CD4-positive, alpha-beta T cell treated with Interleukin-15 for 4 hours (primary cell): ENCODE results near the gene DMXL2.
"Not testable (repeated sequence)": the region's sequence is repeated elsewhere in the genome, so short reads cannot be mapped to it uniquely, and the experiment has no call there.

Experiments used
- DNase-seq: peaks from one replicate; pipeline ENCODE4 v3.0.0-alpha.2; 2020; ENCODE audit warnings: low spot score

Gene DMXL2

DNA sequence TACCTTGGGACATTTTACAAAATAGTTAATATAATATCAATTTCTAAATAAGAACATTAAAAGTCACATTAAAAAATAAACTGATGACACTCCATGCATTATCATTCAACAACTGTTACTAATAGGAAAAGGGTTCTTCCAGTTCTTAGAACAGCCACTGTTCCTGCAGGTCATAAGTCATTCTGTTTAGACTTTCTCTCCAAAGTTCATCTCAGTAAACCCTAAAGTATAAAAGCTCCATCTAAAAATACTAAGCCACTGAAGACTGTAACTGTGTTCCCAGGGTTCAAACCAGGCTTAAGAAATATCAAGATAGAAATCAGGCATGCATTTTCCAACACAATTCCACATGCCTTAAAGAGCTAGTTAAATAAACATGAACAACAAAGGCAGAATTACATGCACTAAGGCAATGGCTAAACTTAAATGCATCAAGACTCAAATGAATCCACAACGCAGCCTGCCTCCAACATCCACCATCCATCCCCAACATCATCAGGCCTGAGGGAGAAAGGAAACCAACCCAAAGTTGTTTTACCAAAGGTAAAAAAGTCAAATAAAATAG is 46.2 kb downstream of the DMXL2 start:
- DNase-seq = no peak

DNA sequence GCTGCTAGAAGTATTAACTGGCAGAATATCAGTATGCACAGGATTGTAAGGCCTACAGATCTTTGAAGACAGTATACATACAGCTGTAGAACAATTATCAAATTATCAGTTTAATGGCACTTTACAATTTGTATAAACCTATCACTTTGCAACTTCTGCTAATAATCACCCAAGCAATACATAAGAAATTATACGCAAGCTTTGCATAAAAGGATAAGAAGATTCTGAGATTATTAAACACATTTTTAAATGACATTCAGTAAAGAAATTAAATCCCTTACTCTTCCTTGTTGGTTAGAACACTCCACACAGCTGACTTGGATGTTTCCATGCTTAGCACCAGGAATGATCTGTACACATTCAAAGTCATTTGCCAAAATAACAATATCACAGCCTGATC is 46.8 kb downstream of the DMXL2 start:
- no peak for DNase-seq

DNA sequence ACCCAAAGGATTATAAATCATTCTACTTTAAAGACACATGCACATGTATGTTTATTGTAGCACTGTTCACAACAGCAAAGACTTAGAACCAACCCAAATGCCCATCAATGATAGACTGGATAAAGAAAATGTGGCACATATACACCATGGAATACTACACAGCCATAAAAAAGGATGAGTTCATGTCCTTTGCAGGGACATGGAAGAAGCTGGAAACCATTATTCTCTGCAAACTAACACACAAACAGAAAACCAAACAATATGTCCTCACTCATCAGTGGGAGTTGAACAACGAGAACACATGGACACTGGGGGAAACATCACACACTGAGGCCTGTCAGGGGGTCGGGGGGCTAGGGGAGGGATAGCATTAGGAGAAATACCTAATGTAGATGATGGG is 49.2 kb downstream of the DMXL2 start:
- DNase-seq = not testable (repeated sequence)

DNA sequence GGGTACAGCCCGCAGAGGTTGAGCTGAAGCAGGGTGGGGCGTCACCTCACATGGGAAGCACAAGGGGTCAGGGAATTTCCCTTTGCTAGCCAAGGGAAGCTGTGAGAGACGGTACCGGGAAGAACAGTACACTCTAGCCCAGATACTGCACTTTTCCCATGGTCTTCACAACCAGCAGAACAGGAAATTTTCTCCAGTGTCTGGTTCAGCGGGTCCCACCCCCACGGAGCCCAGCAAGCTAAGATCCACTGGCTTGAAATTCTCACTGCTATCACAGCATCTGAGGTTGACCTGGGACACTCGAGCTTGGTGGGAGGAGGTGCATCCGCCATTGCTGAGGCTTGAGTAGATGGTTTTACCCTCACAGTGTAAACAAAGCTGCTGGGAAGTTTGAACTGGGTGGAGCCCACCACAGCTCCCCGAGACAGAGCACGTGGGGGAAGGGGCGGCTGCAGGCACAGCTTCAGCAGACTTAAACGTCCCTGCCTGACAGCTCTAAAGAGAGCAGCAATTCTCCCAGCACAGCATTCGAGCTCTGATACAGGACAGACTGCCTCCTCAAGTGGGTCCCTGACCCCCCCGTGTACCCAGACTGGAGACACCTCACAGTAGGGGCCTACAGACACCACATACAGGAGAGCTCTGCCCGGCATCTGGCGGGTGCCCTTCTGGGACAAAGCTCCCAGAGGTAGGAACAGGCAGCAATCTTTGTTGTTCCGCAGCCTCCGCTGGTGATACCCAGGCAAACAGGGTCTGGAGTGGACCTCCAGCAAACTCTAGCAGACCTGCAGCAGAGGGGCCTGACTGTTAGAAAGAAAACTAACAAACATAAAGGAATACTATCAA is 53.4 kb downstream of the DMXL2 start:
- not testable (repeated sequence) for DNase-seq

DNA sequence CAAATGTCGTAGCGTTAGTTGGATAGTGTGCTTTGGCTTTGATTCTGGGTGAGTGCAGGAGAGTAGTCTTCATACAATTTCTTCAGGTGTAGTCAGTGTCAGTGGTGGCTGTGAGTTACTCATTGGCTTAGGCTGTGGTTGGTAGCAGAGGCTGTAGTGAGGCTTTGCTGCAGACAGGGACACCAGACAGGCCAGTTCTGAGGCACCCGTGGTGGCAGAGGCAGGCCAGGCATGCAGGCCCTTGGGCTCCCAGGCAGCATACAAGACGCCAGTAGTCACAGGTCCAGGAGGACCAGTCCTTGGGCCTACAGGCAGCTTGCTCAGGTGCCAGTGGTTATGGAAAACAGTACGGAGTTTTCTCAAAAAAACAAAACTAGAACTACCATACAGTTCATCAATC is 61.3 kb downstream of the DMXL2 start:
- no peak for DNase-seq

DNA sequence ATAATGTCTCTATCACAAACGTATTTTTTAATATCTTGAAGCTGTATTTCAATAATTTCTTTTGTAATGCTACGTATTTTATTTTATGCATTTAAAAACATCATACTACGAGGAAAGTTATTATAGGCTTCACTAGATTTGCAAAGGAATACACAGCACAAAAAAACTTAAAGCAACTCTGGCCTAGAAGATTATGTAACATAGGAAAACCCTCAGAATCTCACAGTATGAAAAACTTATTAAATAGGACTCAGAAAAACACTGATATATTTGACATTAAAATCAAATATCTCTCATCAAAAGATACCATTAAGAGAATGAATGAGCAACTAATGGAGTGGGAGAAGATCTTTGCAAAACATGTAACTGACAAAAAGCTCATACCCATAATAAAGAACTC is 63.7 kb downstream of the DMXL2 start:
- DNase-seq = no peak

DNA sequence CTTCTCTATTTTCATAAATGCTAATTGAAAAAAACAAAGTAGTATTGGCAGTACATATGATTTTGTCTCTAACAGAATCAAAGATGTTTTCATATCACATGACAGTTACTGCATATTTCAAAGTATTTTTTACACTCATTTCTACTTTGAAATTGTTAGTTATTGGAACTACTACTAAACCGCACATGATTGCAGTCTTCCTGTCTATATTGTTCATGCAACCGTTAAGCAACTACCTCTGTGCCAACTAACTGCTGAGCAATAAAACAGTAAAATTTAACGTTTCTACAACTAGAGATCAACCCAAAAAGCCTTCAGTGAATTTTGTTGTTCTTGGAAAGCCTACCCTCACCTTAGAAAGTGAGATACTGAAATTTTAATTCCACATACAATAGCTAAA is 64.2 kb downstream of the DMXL2 start:
- DNase-seq = no peak

DNA sequence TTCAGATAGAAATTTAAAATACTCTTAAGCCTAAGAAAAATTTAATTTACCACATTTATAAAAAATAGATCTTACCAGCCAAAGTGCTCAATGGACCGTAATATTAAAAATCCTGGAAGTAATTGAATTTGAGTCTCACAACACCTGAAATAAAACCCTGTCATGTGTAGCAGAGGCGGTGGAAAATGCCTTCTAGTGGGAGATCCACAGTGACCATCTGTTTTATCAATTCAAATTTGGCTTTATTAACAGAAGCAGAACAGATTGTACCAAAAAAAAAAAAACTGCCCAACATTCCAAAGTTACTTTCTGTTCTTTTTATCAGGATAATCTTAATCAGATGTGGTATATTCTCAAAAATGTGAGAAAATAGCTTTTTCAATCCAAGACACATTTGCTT is 71.7 kb downstream of the DMXL2 start:
- DNase-seq = no peak

DNA sequence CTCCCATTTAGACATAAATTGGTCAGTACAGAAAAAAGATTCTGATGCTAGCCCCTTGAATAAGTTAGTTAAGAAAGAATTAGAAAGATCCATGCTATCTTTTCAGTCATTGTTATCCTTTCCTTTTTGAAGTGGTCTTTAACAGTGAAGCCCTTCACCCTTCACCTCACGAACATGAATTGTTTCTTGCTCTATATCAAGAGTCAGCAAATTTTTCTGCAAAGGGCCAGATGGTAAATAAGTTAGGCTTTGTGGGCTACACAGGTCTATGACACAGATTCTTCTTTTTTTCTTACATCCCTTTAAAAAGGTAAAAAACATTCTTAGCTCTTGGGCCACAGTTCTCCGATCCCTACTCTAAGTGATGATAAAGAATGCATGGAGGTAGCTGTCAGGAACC is 74.9 kb downstream of the DMXL2 start:
- no peak for DNase-seq

DNA sequence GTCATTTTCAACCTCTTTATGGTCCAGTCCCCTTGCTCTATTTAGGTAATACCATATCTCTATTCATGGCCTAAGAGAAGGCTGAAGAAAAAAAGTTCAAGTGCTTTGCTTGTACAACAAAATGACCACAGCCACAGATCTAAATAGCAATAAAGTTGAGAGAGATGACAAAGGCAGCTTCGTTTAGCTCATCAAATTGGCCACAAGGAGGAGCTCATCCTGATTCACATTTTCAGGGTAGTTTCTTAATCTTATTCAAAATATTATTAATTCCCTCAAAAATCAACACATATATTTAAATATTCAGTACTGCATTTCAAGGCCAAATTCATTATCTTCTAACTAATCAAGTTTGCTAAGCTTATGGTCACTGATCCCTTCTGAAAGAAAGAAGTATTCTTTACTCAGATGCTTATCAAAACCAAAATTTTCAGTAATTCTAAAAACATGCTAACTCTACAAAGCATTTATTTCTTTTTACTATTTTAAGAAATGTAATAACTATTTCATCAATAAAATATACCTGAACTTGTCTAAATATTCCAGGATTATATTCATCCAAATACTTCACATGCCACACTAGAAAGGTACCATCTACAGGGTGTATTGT is 85.5 kb downstream of the DMXL2 start:
- no peak for DNase-seq

DNA sequence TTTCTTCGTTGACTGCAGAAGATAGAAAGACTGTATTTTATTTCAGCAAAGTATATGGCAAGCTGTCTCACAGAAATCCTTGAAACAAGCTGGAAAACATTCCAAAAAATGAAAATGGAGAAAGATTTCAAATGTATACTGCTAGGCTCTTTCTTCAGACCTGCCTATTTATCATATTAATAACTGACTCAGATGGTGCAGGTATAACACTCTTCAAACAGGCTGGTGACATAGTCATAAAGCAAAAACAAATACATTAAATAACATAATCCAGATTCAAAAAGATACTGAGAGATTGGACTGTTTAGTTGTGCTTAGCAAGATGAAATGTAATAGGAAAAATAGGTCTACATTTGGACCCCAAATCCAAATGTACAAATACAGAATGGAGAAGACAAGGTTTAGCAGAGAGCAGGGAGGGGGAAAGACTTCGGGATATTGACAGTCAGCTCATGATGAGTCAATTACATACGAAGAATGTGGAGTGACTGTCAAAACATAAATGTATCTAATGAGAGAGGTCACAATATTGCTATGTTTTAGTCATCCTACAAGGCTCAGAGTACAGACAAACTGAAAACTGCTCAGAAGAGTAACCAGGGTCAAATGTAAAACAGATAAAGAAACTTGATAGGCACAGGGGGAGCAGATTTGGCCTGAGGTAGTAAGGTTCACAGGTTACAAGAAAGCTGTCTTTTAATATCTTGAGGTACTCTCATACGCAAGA is 88.7 kb downstream of the DMXL2 start:
- DNase-seq = no peak

DNA sequence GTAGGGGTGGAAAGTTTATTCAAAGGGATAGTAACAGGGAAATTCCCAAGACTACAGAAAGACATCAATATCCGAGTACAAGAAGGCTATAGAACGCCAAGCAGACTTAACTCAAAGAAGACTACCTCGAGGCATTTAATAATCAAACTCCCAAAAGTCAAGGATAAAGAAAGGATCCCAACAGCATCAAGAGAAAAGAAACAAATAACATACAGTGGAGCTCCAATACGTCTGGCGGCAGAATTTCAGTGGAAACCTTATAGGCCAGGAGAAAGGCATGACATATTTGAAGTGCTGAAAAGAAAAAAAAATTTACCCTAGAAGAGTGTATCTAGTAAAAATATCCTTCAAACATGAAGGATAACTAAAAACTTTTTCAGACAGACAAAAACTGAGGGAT is 95.6 kb downstream of the DMXL2 start:
- no peak for DNase-seq

DNA sequence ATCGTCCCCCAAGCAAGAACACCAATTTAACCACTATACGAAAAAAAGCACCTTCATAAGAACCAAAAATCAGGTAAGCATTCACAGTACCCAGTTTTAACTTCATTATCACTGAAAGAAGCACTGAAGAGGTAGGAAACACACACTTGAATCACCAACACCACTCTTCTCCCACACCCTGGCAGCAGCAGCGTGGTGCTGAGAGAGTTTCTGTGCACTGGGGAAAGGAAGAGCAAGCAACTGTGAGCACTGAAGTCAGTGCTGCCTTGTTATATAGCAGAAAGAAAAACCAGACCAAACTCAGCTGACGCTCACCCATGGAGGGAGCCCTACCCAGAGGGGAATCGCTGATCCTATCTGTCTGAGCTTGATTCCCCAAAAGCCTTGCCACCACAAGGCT is 98.2 kb downstream of the DMXL2 start:
- DNase-seq = no peak

DNA sequence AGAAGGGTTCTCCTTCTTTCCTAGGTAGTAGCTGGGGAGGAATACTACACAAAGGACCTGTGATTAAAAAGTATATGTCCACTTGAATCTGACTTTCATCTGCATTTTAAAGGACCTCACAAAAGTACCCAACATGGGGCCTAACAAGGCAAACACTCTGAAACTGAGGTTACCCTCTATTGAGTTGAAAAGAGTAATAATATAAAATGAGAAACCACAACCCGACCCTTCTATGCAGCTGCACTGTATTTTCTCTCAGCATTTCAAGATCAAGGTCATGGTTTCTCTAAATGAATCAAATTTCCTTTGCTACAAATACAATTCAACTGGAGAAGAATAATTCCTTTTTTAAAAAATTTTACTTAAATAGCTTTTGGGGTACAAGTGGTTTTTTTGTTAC is 106.3 kb downstream of the DMXL2 start:
- no peak for DNase-seq

DNA sequence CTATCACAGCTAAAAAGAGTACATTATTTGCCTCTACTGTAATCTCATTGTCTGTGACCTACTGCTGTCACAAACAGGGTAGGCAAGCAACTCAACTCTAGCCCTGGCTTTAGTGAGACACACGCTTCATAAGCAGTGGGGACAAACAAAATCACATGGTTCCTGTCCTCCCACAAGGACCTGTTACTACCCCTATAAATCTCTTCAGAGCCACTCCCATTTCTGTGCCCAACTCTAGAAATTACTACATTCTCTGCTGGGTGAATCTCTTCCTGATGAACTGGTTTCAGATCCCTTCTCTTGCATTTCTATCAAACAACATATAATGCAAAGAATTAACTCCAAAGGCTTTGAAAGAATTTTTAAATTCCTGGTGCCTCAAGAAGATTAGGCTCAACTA is 117.3 kb downstream of the DMXL2 start:
- no peak for DNase-seq

DNA sequence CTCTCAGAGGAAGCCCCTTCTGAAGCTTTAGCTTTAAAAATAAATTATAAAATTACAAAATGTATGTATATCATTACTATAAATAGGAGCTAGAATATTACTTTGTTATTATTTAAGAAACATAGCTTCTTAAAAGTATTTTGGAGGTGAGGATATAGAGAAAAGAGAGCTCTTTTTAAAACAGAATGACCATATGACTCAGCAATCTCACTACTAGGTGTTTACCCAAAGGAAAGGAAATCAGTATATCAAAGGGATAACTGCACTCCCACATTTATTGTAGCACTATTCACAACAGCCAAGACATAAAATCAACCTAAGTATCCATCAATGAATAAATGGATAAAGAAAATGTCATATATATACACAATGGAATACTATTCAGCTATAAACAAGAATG is 119.6 kb downstream of the DMXL2 start:
- DNase-seq = no peak

DNA sequence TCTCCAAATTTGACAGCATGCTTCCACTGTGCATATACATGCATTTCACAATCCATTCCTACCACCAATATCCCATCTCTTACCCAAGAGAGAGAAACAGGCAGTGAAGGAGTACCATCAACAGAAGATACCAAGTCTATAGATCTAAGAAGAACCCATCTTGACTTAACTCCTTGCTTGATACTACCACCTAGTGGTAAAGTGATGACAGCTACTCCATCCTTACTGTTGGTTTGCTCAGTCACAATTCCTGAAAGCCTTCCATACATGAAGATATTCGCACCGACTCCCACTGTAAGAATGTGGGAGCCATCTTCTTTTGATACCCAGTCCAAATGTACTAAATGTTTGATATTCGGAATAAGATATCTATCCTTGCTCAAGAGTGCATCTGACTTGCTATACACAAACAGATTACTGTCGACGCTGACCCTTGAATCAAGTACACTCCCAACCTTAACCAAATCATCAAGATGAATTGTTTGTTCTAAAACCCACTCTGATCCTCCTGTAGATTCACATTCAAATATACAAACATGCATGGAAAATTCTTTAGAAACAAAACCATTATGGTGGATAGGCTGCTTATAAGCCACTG is 123.1 kb downstream of the DMXL2 start:
- no peak for DNase-seq

DNA sequence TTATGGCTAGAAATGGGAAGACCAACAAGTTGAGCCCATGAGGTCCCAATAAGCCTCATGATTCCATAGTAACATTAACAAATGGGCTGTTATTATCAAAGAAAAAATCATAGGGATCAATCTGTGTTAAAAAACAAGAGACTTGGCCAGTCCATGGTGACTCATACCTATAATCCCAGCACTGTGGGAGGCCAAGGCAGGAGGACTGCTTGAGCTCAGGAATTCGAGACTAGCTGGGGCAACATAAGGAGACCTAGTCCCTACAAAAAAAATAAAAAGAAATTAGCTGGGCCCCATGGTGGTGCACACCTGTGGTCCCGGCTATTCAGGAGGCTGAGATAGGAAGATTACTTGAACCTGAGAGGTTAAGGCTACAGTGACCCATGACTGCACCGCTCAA is 124.8 kb downstream of the DMXL2 start:
- DNase-seq = no peak

DNA sequence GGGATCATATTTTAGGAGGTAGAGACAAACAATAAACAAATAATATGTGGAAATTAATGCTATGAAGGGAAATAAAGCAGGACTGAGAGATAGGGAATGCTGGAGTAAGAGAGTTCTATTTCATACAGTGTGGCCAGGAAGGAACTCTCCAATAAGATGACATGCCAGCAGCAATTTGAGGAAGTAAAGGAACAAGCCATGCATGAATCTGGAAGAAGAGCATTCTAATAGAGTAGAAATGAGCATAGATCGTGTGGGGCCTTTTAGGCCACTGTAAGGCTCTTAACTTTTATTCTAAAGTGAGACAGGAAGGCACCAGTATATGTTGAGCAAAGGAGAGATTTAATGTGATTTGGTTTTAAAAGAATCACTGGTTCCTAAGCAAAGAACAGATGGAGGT is 126.3 kb downstream of the DMXL2 start:
- DNase-seq = no peak

DNA sequence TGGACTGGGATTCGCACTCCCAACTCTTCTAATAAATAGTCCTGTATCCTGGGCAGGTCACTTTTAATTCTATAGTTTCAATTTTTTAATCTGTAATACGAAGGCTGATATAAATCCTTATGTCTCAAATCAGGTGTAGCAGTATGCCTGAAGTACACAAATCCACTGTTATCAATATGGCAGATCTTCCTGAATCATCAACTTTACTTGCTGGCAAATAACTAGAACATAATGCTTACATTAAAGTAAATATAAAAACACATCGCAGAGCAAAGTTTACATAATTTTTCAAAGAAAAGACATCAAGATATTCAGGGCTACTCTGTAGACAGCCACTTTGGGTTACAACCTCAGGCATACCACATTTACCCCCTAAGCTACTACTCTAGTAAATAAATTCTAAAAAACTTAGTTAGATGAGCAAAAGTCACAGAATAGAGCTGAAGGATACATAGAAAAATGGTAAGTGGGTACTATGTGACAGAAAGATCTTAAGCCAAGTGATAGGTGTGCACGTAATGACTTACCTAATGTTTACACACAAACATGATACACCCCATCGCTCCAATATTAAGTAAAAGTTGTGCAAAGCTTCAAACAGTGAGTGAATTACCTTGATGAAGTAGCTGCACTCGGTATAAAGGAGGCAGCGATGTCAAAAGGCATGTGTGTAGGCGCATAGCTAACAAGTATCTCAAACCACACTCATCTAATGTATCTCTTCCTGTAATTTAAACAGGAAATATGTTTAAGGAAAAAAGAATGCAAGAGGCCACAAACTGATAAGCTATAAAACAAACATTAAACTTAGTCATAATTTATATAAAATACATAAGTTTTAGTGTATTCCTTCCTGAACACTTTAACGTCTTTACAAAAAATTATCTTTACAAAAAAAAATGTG is 127.9 kb downstream of the DMXL2 start:
- DNase-seq = no peak

DNA sequence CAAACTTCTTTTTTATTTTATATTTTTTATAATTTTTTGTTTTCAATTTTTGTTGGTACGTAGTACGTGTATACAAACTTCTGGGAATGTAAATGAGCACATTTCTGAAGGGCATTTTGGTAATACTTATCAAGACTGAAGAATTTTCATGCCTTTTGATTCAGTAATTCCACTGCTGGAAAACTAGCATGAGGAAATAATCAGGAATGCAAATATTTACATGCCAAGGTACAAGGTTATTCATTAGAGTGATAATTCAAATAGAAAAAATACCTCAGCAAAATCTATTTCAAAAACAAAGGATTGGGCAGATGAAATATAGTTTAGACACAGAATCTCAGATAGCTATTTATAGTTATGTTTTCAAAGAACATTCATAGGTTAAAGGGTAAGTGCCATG is 128.7 kb downstream of the DMXL2 start:
- no peak for DNase-seq
